Lower leg skin (tissue), 3 donors: ENCODE results near the gene NFKBIE.

Source experiments
- CTCF ChIP-seq, 3 donors: fragments of 450-650 bp; IDR thresholded peaks; one replicate each; pipeline ENCODE4 v1.5.1; 2016; ENCODE audit warnings: antibody characterized with exemption in 3 of 3, mild to moderate bottlenecking in 3 of 3, moderate library complexity in 2 of 3
- POLR2A ChIP-seq, 2 donors: fragments of 450-650 bp; IDR thresholded peaks; one replicate each; pipeline ENCODE4 v1.6.1; 2016 to 2017; ENCODE audit warnings: antibody characterized with exemption in 2 of 2, mild to moderate bottlenecking in 1 of 2, moderate library complexity in 1 of 2

GRCh38 chr6:44253307-44254101, 11.8 kb downstream of the NFKBIE start:
- TF ChIP-seq POLR2A (IDR thresholded peaks at IDR 0.05) = no peak
- TF ChIP-seq CTCF (IDR thresholded peaks at IDR 0.05) = no peak
